Spleen (tissue), 7 donors: ENCODE data around the gene C1orf232.

ENCODE experiments used
- CTCF ChIP-seq, 11 experiments: fragments of 200-600 bp in 7 of 11; fragments of 450-650 bp in 4 of 11; sonication (generic) in 4 of 11; IDR thresholded peaks in 8 of 11; conservative IDR thresholded peaks in 3 of 11; 1 replicate in 7 of 11; 2 replicates in 4 of 11; pipeline versions ENCODE4 v1.4.0 to v1.8.0; 2016 to 2021; ENCODE audit warnings: antibody characterized with exemption in 11 of 11, inconsistent platforms in 4 of 11, mild to moderate bottlenecking in 1 of 11
- POLR2A ChIP-seq, 3 donors: fragments of 450-650 bp; IDR thresholded peaks; one replicate each; pipeline ENCODE4 v1.5.1; 2017; ENCODE audit warnings: antibody characterized with exemption in 3 of 3, mild to moderate bottlenecking in 1 of 3
- POLR2AphosphoS5 ChIP-seq, 3 donors: sonication (generic); formaldehyde crosslinking; IDR thresholded peaks; one replicate each; pipeline ENCODE4 v1.5.1; 2017; ENCODE audit warnings: antibody characterized with exemption in 3 of 3
- donor health status: DM: no; HTN: no; CAD: no; lungs with moderate emphysema.
- donor health status: DM: no; HTN: no; CAD: no.
- donor health status: DM: no; HTN: no; CAD: no.

GRCh38 chr1:26163684-26164035 lies 5.1 kb downstream of the C1orf232 start:
- no peak for TF ChIP-seq CTCF (IDR thresholded peaks at IDR 0.05 in 8 of 11, conservative IDR thresholded peaks at IDR 0.05 in 3 of 11)
- TF ChIP-seq POLR2AphosphoS5 (IDR thresholded peaks at IDR 0.05), result no peak
- TF ChIP-seq POLR2A (IDR thresholded peaks at IDR 0.05), result no peak
